Measurements from ENCODE around the gene SPATA6L. TPM values are rescaled to one million over a fixed set of nuclear protein-coding genes. Genes with fewer than 3 reads are reported as not detected.
"Not testable (repeated sequence)": the region's sequence is repeated elsewhere in the genome, so short reads cannot be mapped to it uniquely, and the experiment has no call there.

The SPATA6L gene
- total RNA-seq, 2 experiments from 2014 or later = 9.4 to 10.8 TPM

GRCh38 chr9:4661611-4662010 lies 4.7 kb downstream of the SPATA6L start:
- POLR2A ChIA-PET = interaction anchor here (1.5 to 5.5 kb wide), 2 partner anchors 18 to 21 kb away, joined by 4 to 95 read pairs; partner anchors contain the start of gene CDC37L1
- no peaks in the 10 kb centered on the region for H3K27me3 Mint-ChIP-seq
- Histone ChIP-seq H3K4me1 (ENCODE audit: insufficient read depth, low read length) (peaks cover 40% of the 10 kb centered on the region), H3K4me3 (ENCODE audit: low read length) (peak overlapping the region; percentile 81), H3K27ac (ENCODE audit: low read depth in 1 of 2, low read length in 2 of 2) (peak overlapping the region; percentile 70 to 72), H3K27me3 (ENCODE audit: control insufficient read depth in 1 of 2, insufficient read depth in 2 of 2, low read length in 2 of 2) (no peaks in the 10 kb centered on the region), H3K9me3 (ENCODE audit: control insufficient read depth in 1 of 2, insufficient read depth in 1 of 2, low read length in 2 of 2) (no peaks in the 10 kb centered on the region), H3K36me3 (ENCODE audit: insufficient read depth, low read length) (no peaks in the 10 kb centered on the region)
- TF ChIP-seq CTCF (IDR thresholded peaks at IDR 0.05) = no peak
- peaks cover 51% of the 10 kb centered on the region for H3K4me1 Mint-ChIP-seq (ENCODE audit: low read depth)
- DNase-seq (peak in 4 of 14 experiments; percentile 8 to 71 (median 34)), ATAC-seq (ENCODE audit: poor library complexity) (no peak)
- H3K27ac Mint-ChIP-seq = peak overlapping the region; percentile 88
- H3K36me3 Mint-ChIP-seq (ENCODE audit: low read depth) = peaks cover 5% of the 10 kb centered on the region
- intact Hi-C loops (cut with DNase I, micrococcal nuclease) = loop anchor here (1.0 to 10.0 kb wide), 6 partner anchors 18 to 1137 kb away; partner anchors contain the start of genes AK3 (in 2 of the 2), RCL1 (in 2 of the 2), CDC37L1 (in 1 of the 2) and RFX3 (in 1 of the 2)
- CTCF ChIA-PET = interaction anchor here (1.0 to 1.8 kb wide), 3 partner anchors 18 to 27 kb away, joined by 3 to 10 read pairs (median 4); partner anchors contain the start of gene CDC37L1
- H3K4me3 Mint-ChIP-seq = peak overlapping the region; percentile 97
- H3K9me3 Mint-ChIP-seq = no peaks in the 10 kb centered on the region

DNA sequence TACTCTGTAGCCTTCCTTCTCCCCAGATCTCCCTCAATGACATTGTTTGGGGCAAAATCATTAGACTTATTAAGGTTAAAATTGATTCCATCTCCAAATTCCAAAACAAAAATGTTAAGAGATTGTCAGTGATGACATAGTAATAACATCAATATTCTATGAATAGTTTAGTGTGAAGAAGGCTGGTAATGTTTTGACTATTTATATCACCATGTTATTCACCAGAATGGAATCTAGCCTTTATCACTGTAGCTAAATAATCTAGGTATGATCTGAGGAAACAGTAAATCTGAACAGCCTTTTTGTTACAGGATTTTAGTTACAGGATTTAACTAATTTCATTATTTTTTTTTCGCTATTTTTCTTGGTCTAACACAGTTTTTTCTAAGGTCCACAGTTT lies 5.1 kb downstream of the SPATA6L start:
- H3K36me3 ChIP-seq (ENCODE audit: insufficient read depth, low read length) = no peaks in the 10 kb centered on the region
- H3K27me3 ChIP-seq (ENCODE audit: control insufficient read depth in 1 of 2, insufficient read depth in 2 of 2, low read length in 2 of 2) = no peaks in the 10 kb centered on the region
- peaks cover 47% of the 10 kb centered on the region for H3K4me1 Mint-ChIP-seq (ENCODE audit: low read depth)
- DNase-seq (no peak), ATAC-seq (ENCODE audit: poor library complexity) (no peak)
- ChIA-PET POLR2A (interaction anchor here (0.7 to 1.5 kb wide), 2 partner anchors 21 to 1223 kb away, joined by 3 to 4 read pairs; no protein-coding TSS in a partner anchor), CTCF (interaction anchor here (1.8 kb wide), 1 partner anchor 18 kb away, joined by 10 read pairs; the partner anchor contains the start of gene CDC37L1)
- TF ChIP-seq CTCF (IDR thresholded peaks at IDR 0.05) = no peak
- intact Hi-C loops (cut with DNase I, micrococcal nuclease) = loop anchor here (5.0 to 10.0 kb wide), 3 partner anchors 81 to 1136 kb away; partner anchors contain the start of genes AK3 (in 2 of the 2), RCL1 (in 1 of the 2) and RFX3 (in 1 of the 2)
- peak overlapping the region; percentile 88 for H3K27ac Mint-ChIP-seq
- peaks cover 37% of the 10 kb centered on the region for H3K4me1 ChIP-seq (ENCODE audit: insufficient read depth, low read length)
- no peaks in the 10 kb centered on the region for H3K27me3 Mint-ChIP-seq
- H3K27ac ChIP-seq (ENCODE audit: low read depth in 1 of 2, low read length in 2 of 2) = peak overlapping the region in 1 of 2 donors; percentile 70
- H3K9me3 ChIP-seq (ENCODE audit: control insufficient read depth in 1 of 2, insufficient read depth in 1 of 2, low read length in 2 of 2) = no peaks in the 10 kb centered on the region
- H3K9me3 Mint-ChIP-seq = no peaks in the 10 kb centered on the region
- no peak overlapping the region for H3K4me3 ChIP-seq (ENCODE audit: low read length)
- H3K4me3 Mint-ChIP-seq = peak overlapping the region; percentile 97
- peaks cover 5% of the 10 kb centered on the region for H3K36me3 Mint-ChIP-seq (ENCODE audit: low read depth)

DNA sequence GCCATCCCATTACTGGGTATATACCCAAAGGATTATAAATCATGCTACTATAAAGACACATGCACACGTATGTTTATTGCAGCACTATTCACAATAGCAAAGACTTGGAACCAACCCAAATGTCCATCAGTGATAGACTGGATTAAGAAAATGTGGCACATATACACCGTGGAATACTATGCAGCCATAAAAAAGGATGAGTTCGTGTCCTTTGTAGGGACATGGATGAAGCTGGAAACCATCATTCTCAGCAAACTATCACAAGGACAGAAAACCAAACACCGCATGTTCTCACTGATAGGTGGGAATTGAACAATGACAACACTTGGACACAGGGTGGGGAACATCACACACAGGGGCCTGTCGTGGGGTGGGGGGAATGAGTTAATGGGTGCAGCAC lies 5.6 kb downstream of the SPATA6L start:
- POLR2A ChIA-PET = interaction anchor here (0.7 to 1.5 kb wide), 2 partner anchors 21 to 1223 kb away, joined by 3 to 4 read pairs; no protein-coding TSS in a partner anchor
- Mint-ChIP-seq H3K27ac (peak overlapping the region; percentile 27), H3K4me1 (ENCODE audit: low read depth) (peaks cover 42% of the 10 kb centered on the region), H3K4me3 (peak overlapping the region; percentile 57)
- H3K9me3 Mint-ChIP-seq; H3K36me3 ChIP-seq (ENCODE audit: insufficient read depth, low read length); H3K27me3 ChIP-seq (ENCODE audit: control insufficient read depth in 1 of 2, insufficient read depth in 2 of 2, low read length in 2 of 2); H3K27me3 Mint-ChIP-seq; CTCF ChIA-PET; H3K27ac ChIP-seq (ENCODE audit: low read depth in 1 of 2, low read length in 2 of 2); DNase-seq; ATAC-seq (ENCODE audit: poor library complexity); H3K36me3 Mint-ChIP-seq (ENCODE audit: low read depth); H3K9me3 ChIP-seq (ENCODE audit: control insufficient read depth in 1 of 2, insufficient read depth in 1 of 2, low read length in 2 of 2); H3K4me3 ChIP-seq (ENCODE audit: low read length): not testable (repeated sequence)
- peaks cover 32% of the 10 kb centered on the region for H3K4me1 ChIP-seq (ENCODE audit: insufficient read depth, low read length)
- intact Hi-C loops (cut with DNase I, micrococcal nuclease) = loop anchor here (5.0 to 10.0 kb wide), 3 partner anchors 82 to 1136 kb away; partner anchors contain the start of genes AK3 (in 2 of the 2), RCL1 (in 1 of the 2) and RFX3 (in 1 of the 2)
